UCSD-AML1 (cell line): Measurements from ENCODE around the gene PDE7B.

ENCODE experiments used
- DNase-seq: peaks from one replicate; lab custom pipeline; 2025; ENCODE audit not compliant: unreplicated experiment; lab: John Stamatoyannopoulos, UW

The PDE7B gene

DNA sequence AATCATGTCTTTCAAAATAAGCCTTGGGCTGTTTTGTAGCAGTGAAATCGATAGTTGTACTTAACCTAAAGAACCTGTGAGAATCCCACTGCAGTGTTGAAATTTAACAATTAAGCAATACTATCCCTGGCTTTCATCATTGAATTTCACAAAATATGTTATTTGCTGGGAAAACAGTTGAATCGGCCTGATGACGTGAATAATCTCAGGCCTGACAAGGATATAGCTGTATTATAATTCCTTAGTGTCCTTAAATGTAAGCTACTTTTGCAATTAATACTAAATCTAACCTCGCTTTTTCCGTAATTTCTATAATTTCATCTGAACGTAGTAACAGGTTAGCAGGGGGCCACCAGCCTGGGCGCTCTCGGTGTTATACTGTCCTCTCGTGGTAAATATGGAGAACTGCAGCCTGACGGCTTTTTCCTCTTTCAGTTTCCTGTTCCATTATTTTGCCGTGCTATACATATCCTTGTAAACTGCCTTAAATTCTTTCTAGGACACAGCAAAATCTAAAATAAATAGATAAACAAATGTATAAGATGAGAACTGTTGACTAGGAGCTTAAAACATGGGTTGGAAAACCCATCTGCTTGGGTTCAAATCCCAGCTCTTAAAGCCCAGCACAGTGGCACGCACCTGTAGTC is 374.6 kb downstream of the PDE7B start:
- DNase-seq = peak; percentile 20

DNA sequence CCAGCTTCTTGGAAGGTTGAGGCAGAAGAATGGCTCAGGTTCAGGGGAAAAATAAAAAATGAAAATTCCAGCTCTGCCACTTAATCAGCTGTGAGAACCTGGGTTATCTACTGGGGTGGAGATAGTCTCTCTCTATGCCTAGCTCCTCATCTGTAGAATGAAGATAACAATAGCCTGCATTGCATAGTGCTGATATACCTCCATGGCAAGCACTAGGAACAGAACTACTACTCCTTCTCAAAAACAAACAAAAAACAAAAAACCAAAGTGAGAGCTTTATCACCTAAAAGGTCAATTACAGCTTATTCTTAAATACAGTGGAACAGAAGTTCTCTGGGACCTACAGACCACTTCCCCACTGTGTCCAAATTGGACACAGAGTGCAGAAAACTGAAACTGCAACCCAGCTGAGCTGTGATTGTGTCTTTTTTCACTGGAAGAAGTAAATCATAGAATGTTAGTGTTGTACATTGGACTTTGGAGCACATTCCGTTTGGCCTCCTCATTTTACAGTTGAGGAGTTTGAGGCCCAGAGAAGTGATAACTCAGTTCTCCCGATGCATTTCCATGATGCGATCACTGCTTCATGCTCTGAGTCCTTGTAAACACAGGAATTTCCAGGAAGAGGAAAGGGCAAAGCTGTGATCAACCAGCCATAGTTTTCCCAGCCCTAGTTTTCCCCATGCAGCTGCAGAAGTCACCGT is 375.3 kb downstream of the PDE7B start:
- no peak for DNase-seq

DNA sequence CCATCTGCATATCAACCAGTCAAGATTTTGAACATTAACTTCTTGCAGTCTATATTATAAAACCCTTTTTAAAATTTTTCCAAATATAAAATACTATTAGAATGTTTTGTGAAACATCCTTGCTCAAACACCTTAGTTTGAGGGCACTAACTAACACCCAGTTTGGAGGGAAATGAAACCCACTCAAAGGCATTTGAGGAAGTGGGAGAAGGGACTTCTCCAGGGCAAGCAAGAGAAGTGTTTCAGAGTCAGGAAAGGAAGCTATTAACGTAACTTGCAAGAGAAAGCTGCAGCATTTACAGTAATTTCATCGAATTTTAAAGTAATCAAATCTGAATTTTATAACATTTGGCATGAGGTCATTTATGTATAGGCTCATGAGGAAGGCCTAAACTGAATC is 377.3 kb downstream of the PDE7B start:
- no peak for DNase-seq

DNA sequence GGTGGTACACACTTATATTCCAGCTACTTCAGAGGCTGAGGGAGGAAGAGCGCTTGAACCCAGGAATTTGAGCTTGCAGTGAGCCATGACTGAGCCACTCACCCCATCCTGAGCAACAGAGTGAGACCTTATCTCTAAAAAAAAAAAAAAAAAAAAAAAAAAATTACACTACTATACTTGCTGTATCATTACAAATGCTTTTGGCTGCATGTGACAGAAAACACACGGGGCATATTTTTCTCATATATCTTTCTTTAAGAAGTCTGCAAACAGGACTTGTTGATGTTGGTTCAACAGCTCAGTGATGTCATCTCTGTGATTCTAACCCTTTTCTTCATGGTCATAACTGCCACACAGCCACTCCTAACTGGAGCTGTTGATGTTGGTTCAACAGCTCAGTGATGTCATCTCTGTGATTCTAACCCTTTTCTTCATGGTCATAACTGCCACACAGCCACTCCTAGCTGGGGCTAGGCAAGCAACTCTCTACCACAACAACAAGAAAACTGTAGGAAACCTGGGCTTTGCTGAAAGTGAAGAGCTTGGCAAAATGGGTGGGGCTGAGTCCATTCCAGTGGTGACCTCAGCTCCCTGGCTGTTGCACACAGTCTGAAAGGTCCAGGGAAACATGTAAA is 378.8 kb downstream of the PDE7B start:
- DNase-seq = no peak

DNA sequence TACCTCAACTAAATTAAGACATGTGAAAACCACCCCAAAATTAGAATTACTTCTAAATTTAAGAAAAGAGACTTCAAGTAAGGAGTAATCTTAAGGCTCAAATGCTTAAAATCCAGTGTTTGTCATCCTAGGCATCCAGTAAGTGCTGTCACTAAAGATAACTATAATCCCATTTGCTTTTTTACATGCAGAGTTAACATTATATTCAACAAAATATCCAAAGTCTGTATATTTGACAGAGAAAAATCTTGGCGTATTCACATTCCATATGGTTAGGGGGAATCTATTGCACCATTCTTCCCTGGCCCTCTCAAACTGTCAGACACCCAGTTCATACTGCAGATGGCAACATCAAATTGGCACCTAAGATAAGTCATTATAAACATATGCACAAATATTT is 381.2 kb downstream of the PDE7B start:
- DNase-seq = no peak

DNA sequence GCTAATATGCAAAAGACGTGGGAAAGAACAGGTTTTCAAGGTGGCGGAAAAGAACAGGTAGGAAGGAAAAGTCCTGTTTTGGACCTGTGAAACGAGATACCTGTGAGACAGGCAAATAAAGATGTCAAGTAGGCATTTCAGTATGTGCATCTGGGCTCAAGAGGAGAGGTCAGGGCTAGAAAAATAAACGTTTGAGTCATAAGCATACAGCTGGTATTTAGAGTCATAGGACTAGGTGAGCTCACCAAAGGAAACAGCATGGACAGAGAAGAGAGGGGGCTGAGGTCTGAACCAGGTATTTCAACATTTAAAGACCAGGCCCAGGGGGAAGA is 383.7 kb downstream of the PDE7B start:
- DNase-seq = no peak

DNA sequence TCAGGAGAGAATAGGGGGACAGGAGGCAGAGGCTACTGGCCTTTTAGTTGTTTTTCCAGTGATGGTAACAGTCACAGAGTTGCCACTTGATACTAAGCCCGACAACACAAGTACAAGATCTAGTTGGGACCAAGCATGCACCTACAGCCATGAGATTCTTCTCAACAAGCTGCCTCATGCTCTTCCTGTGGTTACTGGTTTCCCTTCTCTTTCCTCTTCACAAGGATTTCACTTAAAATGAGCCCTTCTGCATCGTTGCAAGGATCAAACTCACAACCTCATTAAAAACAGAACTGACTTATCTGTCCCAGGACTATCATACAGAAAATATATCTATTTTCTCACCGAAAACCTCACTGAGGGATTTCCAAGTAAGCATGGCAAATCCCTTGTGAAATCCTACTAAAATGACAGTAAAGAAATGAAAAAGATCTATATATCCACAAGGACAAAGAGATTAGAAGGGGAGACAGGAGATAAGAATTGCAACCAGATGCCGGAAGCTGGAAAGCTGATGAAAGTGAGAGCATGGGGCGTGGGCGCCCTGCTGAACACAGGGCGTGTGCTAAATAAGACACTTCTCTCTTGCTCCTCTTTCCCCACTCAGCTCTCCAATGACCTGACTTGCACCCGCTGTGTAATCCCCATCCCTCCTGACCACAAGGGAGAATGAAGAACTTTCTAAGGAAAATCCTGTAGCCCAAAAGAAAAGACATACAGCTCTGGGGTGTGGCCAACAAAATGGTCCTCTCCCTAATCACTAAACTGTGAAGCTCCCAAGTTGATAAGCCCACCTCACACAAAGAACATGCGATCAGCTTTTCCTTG is 385.2 kb downstream of the PDE7B start:
- no peak for DNase-seq

DNA sequence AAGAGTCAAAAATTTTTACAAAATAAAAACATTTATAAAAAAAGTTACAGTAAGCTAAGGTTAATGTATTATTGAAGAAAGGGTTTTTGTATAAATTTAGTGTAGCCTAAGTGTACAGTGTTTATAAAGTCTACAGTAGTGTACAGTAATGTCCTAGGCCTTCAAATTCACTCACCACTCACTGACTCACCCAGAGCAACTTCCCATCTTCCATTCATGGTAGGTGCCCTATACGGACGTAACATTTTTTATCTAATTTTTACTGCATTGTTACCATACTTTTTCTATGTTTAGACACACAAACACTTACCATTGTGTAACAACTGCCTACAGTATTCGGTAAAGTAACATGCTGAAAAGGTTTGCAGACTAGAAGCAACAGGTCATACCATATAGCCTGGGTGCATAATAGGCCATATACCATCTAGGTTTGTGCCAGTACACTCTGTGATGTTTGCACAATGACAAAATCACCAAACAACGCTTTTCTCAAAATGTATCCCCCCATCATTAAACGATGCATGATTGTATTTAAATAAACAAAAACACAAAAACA is 392.6 kb downstream of the PDE7B start:
- no peak for DNase-seq
